Activated CD8-positive, alpha-beta memory T cell treated with anti-CD3 and anti-CD28 coated beads, Interleukin-2, amount 50 U/mL, for 48 hours (primary cell): ENCODE measurements around the gene TBC1D16.
"Not testable (repeated sequence)": the region's sequence is repeated elsewhere in the genome, so short reads cannot be mapped to it uniquely, and the experiment has no call there.

Experiments used
- DNase-seq: peaks from one replicate; pipeline ENCODE4 v3.0.0-alpha.2; 2020

Gene TBC1D16

GRCh38 chr17:80002690-80003490 is 32.8 kb downstream of the TBC1D16 start:
- no peak for DNase-seq

GRCh38 chr17:80002070-80002641 is 33.5 kb downstream of the TBC1D16 start:
- DNase-seq = no peak

GRCh38 chr17:80000981-80001775 is 34.5 kb downstream of the TBC1D16 start:
- no peak for DNase-seq

- DNase-seq = no peak
These were observed 35.5 kb downstream of the TBC1D16 start for GRCh38 chr17:80000136-80000535.

- peak; percentile 78 for DNase-seq
These were observed 38.5 kb downstream of the TBC1D16 start for GRCh38 chr17:79997011-79997660.

GRCh38 chr17:79996291-79996690 is 39.4 kb downstream of the TBC1D16 start:
- DNase-seq = no peak

- no peak for DNase-seq
These were observed 40.0 kb downstream of the TBC1D16 start for GRCh38 chr17:79995696-79996095.

- no peak for DNase-seq
These were observed 41.1 kb downstream of the TBC1D16 start for GRCh38 chr17:79994602-79995001.

GRCh38 chr17:79994228-79994569 is 41.5 kb downstream of the TBC1D16 start:
- not testable (repeated sequence) for DNase-seq

- DNase-seq = peak; percentile 78
These were observed 42.1 kb downstream of the TBC1D16 start for GRCh38 chr17:79993390-79994227.

GRCh38 chr17:79992649-79993389 is 42.9 kb downstream of the TBC1D16 start:
- DNase-seq = no peak

GRCh38 chr17:79991924-79992648 is 43.6 kb downstream of the TBC1D16 start:
- DNase-seq = peak; percentile 67

- peak; percentile 86 for DNase-seq
These were observed 44.3 kb downstream of the TBC1D16 start for GRCh38 chr17:79991140-79991923.

GRCh38 chr17:79990704-79991103 is 45.0 kb downstream of the TBC1D16 start:
- DNase-seq = no peak

- no peak for DNase-seq
These were observed 45.5 kb downstream of the TBC1D16 start for GRCh38 chr17:79990051-79990592.

GRCh38 chr17:79989106-79989835 is 46.4 kb downstream of the TBC1D16 start:
- DNase-seq = no peak

- no peak for DNase-seq
These were observed 47.3 kb downstream of the TBC1D16 start for GRCh38 chr17:79988185-79988971.

GRCh38 chr17:79987935-79988184 is 47.8 kb downstream of the TBC1D16 start:
- no peak for DNase-seq
